DOHH2 (cell line): Measurements from ENCODE around the gene KLRC2.

Experiments
- H3F3A ChIP-seq: fragments of 200-600 bp; sonication (generic), shearing (Covaris generic); 2 replicates; pipeline ENCODE4 v1.6.0; 2016; ENCODE audit warnings: antibody characterized with exemption, mild to moderate bottlenecking; ENCODE audit not compliant: control insufficient read depth, insufficient read depth
- H3K27ac ChIP-seq: fragments of 200-600 bp; sonication (generic); 2 replicates; pipeline ENCODE4 v1.5.1; 2014; ENCODE audit warnings: low read depth, mild to moderate bottlenecking, low read length, moderate library complexity
- H3K27me3 ChIP-seq: fragments of 200-600 bp; sonication (generic); 2 replicates; pipeline ENCODE4 v1.6.1; 2014; ENCODE audit warnings: mild to moderate bottlenecking, low read length, mixed read lengths; ENCODE audit not compliant: control insufficient read depth
- H3K36me3 ChIP-seq: fragments of 200-600 bp; sonication (generic); 2 replicates; pipeline ENCODE4 v1.6.1; 2014; ENCODE audit warnings: mild to moderate bottlenecking, low read length, moderate library complexity, mixed read lengths; ENCODE audit not compliant: control insufficient read depth
- H3K4me1 ChIP-seq: fragments of 200-600 bp; sonication (generic); 2 replicates; pipeline ENCODE4 v1.6.1; 2014; ENCODE audit warnings: mild to moderate bottlenecking, low read length, mixed read lengths; ENCODE audit not compliant: control insufficient read depth
- H3K4me2 ChIP-seq: fragments of 200-600 bp; sonication (generic); 2 replicates; pipeline ENCODE4 v1.6.0; 2014; ENCODE audit warnings: mild to moderate bottlenecking, low read length, moderate library complexity
- H3K4me3 ChIP-seq: fragments of 200-600 bp; sonication (generic); 2 replicates; pipeline ENCODE4 v1.5.1; 2014; ENCODE audit warnings: mild to moderate bottlenecking, low read length, mixed read lengths
- H3K79me2 ChIP-seq: fragments of 200-600 bp; sonication (generic); 2 replicates; pipeline ENCODE4 v1.6.1; 2014; ENCODE audit warnings: mild to moderate bottlenecking, low read length, mixed read lengths; ENCODE audit not compliant: control insufficient read depth
- H3K9me2 ChIP-seq: fragments of 200-600 bp; sonication (generic); replicated peaks from 2 replicates; pipeline ENCODE4 v1.6.1; 2014; ENCODE audit warnings: mild to moderate bottlenecking, low read length, mixed read lengths; ENCODE audit not compliant: control insufficient read depth
- H3K9me3 ChIP-seq: fragments of 200-600 bp; sonication (generic); 2 replicates; pipeline ENCODE4 v1.6.1; 2014; ENCODE audit warnings: antibody characterized with exemption, low read length, mixed read lengths; ENCODE audit not compliant: control insufficient read depth, insufficient read depth
- H4K20me1 ChIP-seq: fragments of 200-600 bp; sonication (generic); 2 replicates; pipeline ENCODE4 v1.6.0; 2014; ENCODE audit warnings: low read depth, mild to moderate bottlenecking, antibody characterized with exemption, low read length, moderate library complexity; ENCODE audit not compliant: control insufficient read depth, insufficient read depth
- CTCF ChIP-seq: fragments of 200-600 bp; sonication (generic); IDR thresholded peaks from one replicate; pipeline ENCODE4 v1.5.1; 2014; ENCODE audit warnings: antibody characterized with exemption, mild to moderate bottlenecking, low read depth, low read length; ENCODE audit not compliant: poor library complexity, severe bottlenecking
- EZH2phosphoT487 ChIP-seq: fragments of 200-600 bp; sonication (generic); IDR thresholded peaks from 2 replicates; pipeline ENCODE4 v1.6.1; 2017; ENCODE audit warnings: borderline replicate concordance, mild to moderate bottlenecking, antibody characterized with exemption, low read length, moderate library complexity, mixed read lengths

Gene KLRC2

GRCh38 chr12:10457760-10458159 lies 21.9 kb upstream of the KLRC2 start:
- H3K9me2 ChIP-seq: no peaks in the 10 kb centered on the region
- TF ChIP-seq EZH2phosphoT487 (no peak), CTCF (no peak)
- no peak overlapping the region for H3K27ac ChIP-seq
- H3K36me3 ChIP-seq: no peaks in the 10 kb centered on the region
- H3K27me3 ChIP-seq: no peaks in the 10 kb centered on the region
- no peak overlapping the region for H3K4me2 ChIP-seq
- no peaks in the 10 kb centered on the region for H3K79me2 ChIP-seq
- no peaks in the 10 kb centered on the region for H4K20me1 ChIP-seq
- peaks cover 10% of the 10 kb centered on the region; the same call in 1 of the 2 replicates for H3K9me3 ChIP-seq
- no peak overlapping the region for H3K4me3 ChIP-seq
- no peaks in the 10 kb centered on the region for H3F3A ChIP-seq
- peaks cover 7% of the 10 kb centered on the region for H3K4me1 ChIP-seq

- Histone ChIP-seq H4K20me1 (no peaks in the 10 kb centered on the region), H3K27me3 (no peaks in the 10 kb centered on the region), H3K9me2 (no peaks in the 10 kb centered on the region; the same call in 1 of the 2 replicates), H3K4me1 (peaks cover 7% of the 10 kb centered on the region), H3K4me3 (no peak overlapping the region), H3K27ac (no peak overlapping the region), H3F3A (no peaks in the 10 kb centered on the region), H3K9me3 (peaks cover 10% of the 10 kb centered on the region; the same call in 1 of the 2 replicates), H3K4me2 (no peak overlapping the region), H3K36me3 (no peaks in the 10 kb centered on the region), H3K79me2 (no peaks in the 10 kb centered on the region)
- no peak for TF ChIP-seq EZH2phosphoT487
- no peak for TF ChIP-seq CTCF
Measured at GRCh38 chr12:10456856-10457255, 21.0 kb upstream of the KLRC2 start.

GRCh38 chr12:10455766-10456165 lies 20.0 kb upstream of the KLRC2 start:
- peaks cover 10% of the 10 kb centered on the region; the same call in 1 of the 2 replicates for H3K9me3 ChIP-seq
- H3K4me3 ChIP-seq: no peak overlapping the region
- H3K9me2 ChIP-seq: no peaks in the 10 kb centered on the region; the same call in 1 of the 2 replicates
- no peaks in the 10 kb centered on the region for H3K27me3 ChIP-seq
- H3F3A ChIP-seq: no peaks in the 10 kb centered on the region
- no peaks in the 10 kb centered on the region for H3K36me3 ChIP-seq
- no peak overlapping the region for H3K4me2 ChIP-seq
- H3K27ac ChIP-seq: no peak overlapping the region
- no peaks in the 10 kb centered on the region for H4K20me1 ChIP-seq
- H3K79me2 ChIP-seq: no peaks in the 10 kb centered on the region
- TF ChIP-seq EZH2phosphoT487 (no peak), CTCF (no peak)
- H3K4me1 ChIP-seq: peaks cover 7% of the 10 kb centered on the region

- Histone ChIP-seq H3K9me3 (peaks cover 10% of the 10 kb centered on the region; the same call in 1 of the 2 replicates), H3K4me1 (peaks cover 7% of the 10 kb centered on the region), H3K4me3 (no peak overlapping the region), H4K20me1 (no peaks in the 10 kb centered on the region), H3K79me2 (no peaks in the 10 kb centered on the region), H3K4me2 (no peak overlapping the region), H3K27me3 (no peaks in the 10 kb centered on the region), H3F3A (no peaks in the 10 kb centered on the region), H3K36me3 (no peaks in the 10 kb centered on the region), H3K27ac (no peak overlapping the region), H3K9me2 (no peaks in the 10 kb centered on the region; the same call in 1 of the 2 replicates)
- TF ChIP-seq CTCF: no peak
- TF ChIP-seq EZH2phosphoT487: no peak
Measured at GRCh38 chr12:10454531-10454930, 18.7 kb upstream of the KLRC2 start.
